ENCODE measurements around the gene ANO2.

DNA sequence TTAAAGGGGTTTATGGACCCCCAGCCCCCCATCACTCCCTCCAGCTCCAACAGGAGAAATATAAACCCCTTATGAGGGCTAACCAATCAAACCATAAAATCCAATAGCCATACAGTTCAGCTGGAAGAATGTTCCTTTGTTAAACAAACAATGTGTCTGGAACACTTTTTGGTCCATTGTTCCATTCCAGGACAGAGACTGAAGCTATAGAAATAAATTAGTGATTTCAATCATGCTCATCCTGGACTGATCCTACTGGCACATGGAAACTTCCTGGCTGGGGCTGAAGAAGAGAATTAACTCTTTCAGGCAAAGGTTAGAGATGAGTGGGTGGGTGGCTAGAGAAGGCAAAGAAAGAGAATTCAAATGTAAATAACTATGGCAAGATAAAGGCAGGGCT, 63.4 kb downstream of the ANO2 start:
- TF ChIP-seq, protein P1, sequence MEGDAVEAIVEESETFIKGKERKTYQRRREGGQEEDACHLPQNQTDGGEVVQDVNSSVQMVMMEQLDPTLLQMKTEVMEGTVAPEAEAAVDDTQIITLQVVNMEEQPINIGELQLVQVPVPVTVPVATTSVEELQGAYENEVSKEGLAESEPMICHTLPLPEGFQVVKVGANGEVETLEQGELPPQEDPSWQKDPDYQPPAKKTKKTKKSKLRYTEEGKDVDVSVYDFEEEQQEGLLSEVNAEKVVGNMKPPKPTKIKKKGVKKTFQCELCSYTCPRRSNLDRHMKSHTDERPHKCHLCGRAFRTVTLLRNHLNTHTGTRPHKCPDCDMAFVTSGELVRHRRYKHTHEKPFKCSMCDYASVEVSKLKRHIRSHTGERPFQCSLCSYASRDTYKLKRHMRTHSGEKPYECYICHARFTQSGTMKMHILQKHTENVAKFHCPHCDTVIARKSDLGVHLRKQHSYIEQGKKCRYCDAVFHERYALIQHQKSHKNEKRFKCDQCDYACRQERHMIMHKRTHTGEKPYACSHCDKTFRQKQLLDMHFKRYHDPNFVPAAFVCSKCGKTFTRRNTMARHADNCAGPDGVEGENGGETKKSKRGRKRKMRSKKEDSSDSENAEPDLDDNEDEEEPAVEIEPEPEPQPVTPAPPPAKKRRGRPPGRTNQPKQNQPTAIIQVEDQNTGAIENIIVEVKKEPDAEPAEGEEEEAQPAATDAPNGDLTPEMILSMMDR (IDR thresholded peaks at IDR 0.05), result no peak
- no peak for TF ChIP-seq POLR2A (IDR thresholded peaks at IDR 0.05)
- no peak for TF ChIP-seq EP300 (IDR thresholded peaks at IDR 0.05; ENCODE audit: low read depth)

Measured in transverse colon (tissue), 3 donors.